ENCODE results near the gene HOGA1.

GRCh38 chr10:97623277-97623676, 39.1 kb downstream of the HOGA1 start:
- TF ChIP-seq CTCF (IDR thresholded peaks at IDR 0.05) (no peak), POLR2A (IDR thresholded peaks at IDR 0.05) (no peak)
